Gastrocnemius medialis (tissue), 4 donors: ENCODE data around the gene FBXO22.

Experiments used
- CTCF ChIP-seq, 5 experiments: fragments of 450-650 bp in 3 of 5; fragments of 200-600 bp in 2 of 5; sonication (generic) in 2 of 5; IDR thresholded peaks in 4 of 5; conservative IDR thresholded peaks in 1 of 5; 1 replicate in 4 of 5; 2 replicates in 1 of 5; pipeline ENCODE4 v1.5.1; 2016 to 2019; ENCODE audit warnings: antibody characterized with exemption in 5 of 5, mild to moderate bottlenecking in 3 of 5, moderate library complexity in 3 of 5
- POLR2A ChIP-seq, 2 donors: fragments of 450-650 bp; IDR thresholded peaks; one replicate each; pipeline ENCODE4 v1.6.1; 2017; ENCODE audit warnings: antibody characterized with exemption in 2 of 2, mild to moderate bottlenecking in 2 of 2, moderate library complexity in 2 of 2

- TF ChIP-seq POLR2A (IDR thresholded peaks at IDR 0.05) (no peak), CTCF (IDR thresholded peaks at IDR 0.05 in 4 of 5, conservative IDR thresholded peaks at IDR 0.05 in 1 of 5) (no peak)
Measured at GRCh38 chr15:75952525-75952924, 48.8 kb downstream of the FBXO22 start.
